HepG2 (cell line): ENCODE results near the gene PIAS1. TPM values are rescaled to one million over a fixed set of nuclear protein-coding genes. Genes with fewer than 3 reads are reported as not detected.

ENCODE experiments used
- ADNP ChIP-seq: sonication (generic); formaldehyde crosslinking; IDR thresholded peaks from 2 replicates; pipeline ENCODE4 v1.4.0; 2020; ENCODE audit warnings: missing genetic modification reagents
- AHR ChIP-seq: IDR thresholded peaks from 2 replicates; pipeline ENCODE4 v1.6.1; 2018; ENCODE audit warnings: missing genetic modification reagents, missing compliant biosample characterization
- GZF1 ChIP-seq: sonication (generic); formaldehyde crosslinking; IDR thresholded peaks from 2 replicates; pipeline ENCODE4 v1.5.1; 2020; ENCODE audit warnings: mild to moderate bottlenecking, missing genetic modification reagents
- HHEX ChIP-seq: IDR thresholded peaks from 2 replicates; pipeline ENCODE4 v1.6.1; 2016; ENCODE audit warnings: control low read depth
- HNF4A ChIP-seq: sonication (generic); formaldehyde crosslinking; IDR thresholded peaks from 2 replicates; pipeline ENCODE4 v1.4.0; 2020; ENCODE audit warnings: missing genetic modification reagents
- IRX3 ChIP-seq: sonication (generic); formaldehyde crosslinking; IDR thresholded peaks from 2 replicates; pipeline ENCODE4 v1.8.1; 2023; ENCODE audit warnings: mild to moderate bottlenecking, low read depth, missing genetic modification reagents, borderline replicate concordance
- MED13 ChIP-seq: sonication (generic); formaldehyde crosslinking; IDR thresholded peaks from 2 replicates; pipeline ENCODE4 v1.5.0; 2020; ENCODE audit warnings: missing genetic modification reagents
- NFKB2 ChIP-seq: sonication (generic); formaldehyde crosslinking; IDR thresholded peaks from 2 replicates; pipeline ENCODE4 v1.4.0; 2020; ENCODE audit warnings: missing genetic modification reagents, borderline replicate concordance
- NFYC ChIP-seq: IDR thresholded peaks from 2 replicates; pipeline ENCODE4 v1.6.1; 2016; ENCODE audit warnings: missing genetic modification reagents, missing compliant biosample characterization
- PHB2 ChIP-seq: fragments of 450-650 bp; IDR thresholded peaks from 2 replicates; pipeline ENCODE4 v1.6.1; 2018; ENCODE audit not compliant: partially characterized antibody
- SCMH1 ChIP-seq: sonication (generic); formaldehyde crosslinking; IDR thresholded peaks from 2 replicates; pipeline ENCODE4 v1.9.0; 2021; ENCODE audit warnings: missing genetic modification reagents, mild to moderate bottlenecking, borderline replicate concordance
- SRY ChIP-seq: sonication (generic); formaldehyde crosslinking; IDR thresholded peaks from 2 replicates; pipeline ENCODE4 v1.8.0; 2022; ENCODE audit warnings: mild to moderate bottlenecking, missing genetic modification reagents
- ZC3H13 ChIP-seq: sonication (generic); formaldehyde crosslinking; IDR thresholded peaks from 2 replicates; pipeline ENCODE4 v1.8.1; 2023; ENCODE audit warnings: mild to moderate bottlenecking, missing genetic modification reagents, moderate library complexity
- ZKSCAN5 ChIP-seq: sonication (generic); formaldehyde crosslinking; IDR thresholded peaks from 2 replicates; pipeline ENCODE4 v1.5.1; 2020; ENCODE audit warnings: mild to moderate bottlenecking, missing genetic modification reagents
- ZNF136 ChIP-seq: sonication (generic); formaldehyde crosslinking; IDR thresholded peaks from 2 replicates; pipeline ENCODE4 v1.8.1; 2022; ENCODE audit warnings: low read depth, mild to moderate bottlenecking, moderate library complexity, missing genetic modification reagents
- ZNF572 ChIP-seq: sonication (generic); formaldehyde crosslinking; IDR thresholded peaks from 2 replicates; pipeline ENCODE4 v1.5.1; 2020; ENCODE audit warnings: mild to moderate bottlenecking, missing genetic modification reagents
- ZNF672 ChIP-seq: sonication (generic); formaldehyde crosslinking; IDR thresholded peaks from 2 replicates; pipeline ENCODE4 v1.8.1; 2022; ENCODE audit warnings: missing genetic modification reagents
- ZNF83 ChIP-seq: sonication (generic); formaldehyde crosslinking; IDR thresholded peaks from 2 replicates; pipeline ENCODE4 v1.4.0; 2020; ENCODE audit warnings: missing genetic modification reagents, mild to moderate bottlenecking, borderline replicate concordance
- polyA plus RNA-seq, 8 experiments: library from polyadenylated mRNA; depleted of rRNA in 3 of 8; stranded (reverse) in 7 of 8; unstranded in 1 of 8; fragments of >200 nt; fragmentation: Illumina TruSeq in 4 of 8; extraction: Trizol in 4 of 8; gene quantifications; 2 replicates each; pipeline versions ENCODE4 v1.2.1 to v1.2.3, GENCODE V29; 2011 to 2016; ENCODE audit warnings: low read depth in 4 of 8, missing spikeins in 1 of 8, mixed read lengths in 1 of 8; ENCODE audit not compliant: insufficient read depth in 1 of 8
- total RNA-seq, 5 experiments: library from RNA; depleted of rRNA; stranded (reverse); fragments of >200 nt; fragmentation: Illumina TruSeq; extraction: Trizol; gene quantifications; 2 replicates each; pipeline ENCODE4 v1.2.3, GENCODE V29; 2016; ENCODE audit warnings: low read depth in 1 of 5
- TF ChIP-seq, protein P1 (sequence below): sonication (generic); formaldehyde crosslinking; conservative IDR thresholded peaks from 2 replicates; pipeline ENCODE4 v1.8.1; 2023; ENCODE audit warnings: missing genetic modification reagents
- TF ChIP-seq, protein P2 (sequence below): sonication (generic); formaldehyde crosslinking; IDR thresholded peaks from 2 replicates; pipeline ENCODE4 v1.4.0; 2020; ENCODE audit warnings: missing genetic modification reagents, borderline replicate concordance
- TF ChIP-seq, protein P3 (sequence below): sonication (generic); formaldehyde crosslinking; IDR thresholded peaks from 2 replicates; pipeline ENCODE4 v1.4.0; 2020; ENCODE audit warnings: missing genetic modification reagents
- TF ChIP-seq, protein P4 (sequence below): sonication (generic); formaldehyde crosslinking; conservative IDR thresholded peaks from 2 replicates; pipeline ENCODE4 v1.8.0; 2022; ENCODE audit warnings: mild to moderate bottlenecking, moderate library complexity, missing genetic modification reagents
- TF ChIP-seq, protein P5 (sequence below): sonication (generic); formaldehyde crosslinking; IDR thresholded peaks from 2 replicates; pipeline ENCODE4 v1.4.0; 2020; ENCODE audit warnings: missing genetic modification reagents

PIAS1 gene
- total and polyA plus RNA-seq, 2 of the 13 experiments (the other 11 are each of a cell fraction or from before 2014, with no cell fraction given): 20.7 to 33.7 TPM

DNA sequence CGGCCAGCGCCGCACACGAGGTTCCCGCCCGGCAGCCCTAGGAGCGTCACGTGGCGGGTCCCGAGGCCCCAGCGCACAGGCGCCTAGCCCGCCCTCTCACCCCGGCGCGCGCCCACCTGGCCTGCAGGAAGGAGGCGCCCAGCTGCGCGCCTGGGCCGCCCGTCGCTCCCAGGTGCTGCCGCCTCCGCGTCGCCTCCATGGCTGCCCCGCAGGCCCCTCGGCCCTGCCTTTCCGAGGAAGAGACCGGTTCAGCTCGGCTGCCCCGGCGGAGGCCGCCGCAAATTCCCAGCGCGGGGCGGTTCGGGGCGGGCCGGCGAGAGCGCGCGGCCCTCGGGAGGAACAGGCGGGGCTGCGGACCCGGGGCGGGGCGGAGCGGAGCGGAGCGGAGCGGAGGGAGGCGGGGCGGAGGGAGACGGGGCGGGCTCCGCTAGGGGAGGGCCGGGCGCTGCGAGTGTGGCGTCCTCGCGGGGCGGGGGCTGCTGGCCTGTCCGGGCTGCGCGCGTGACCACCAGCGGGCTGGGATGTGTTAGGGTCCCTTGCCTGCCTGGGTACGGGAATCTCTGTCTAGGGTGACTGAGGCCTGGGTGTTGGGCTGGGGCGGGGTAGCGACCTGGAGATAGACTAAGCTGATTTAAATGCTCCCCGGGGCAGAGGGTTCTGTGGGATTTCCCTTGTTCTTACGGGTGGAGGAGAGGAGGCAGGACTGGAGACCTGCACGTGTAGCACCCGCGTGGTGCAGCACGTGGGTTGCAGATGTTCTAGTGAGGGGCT is 175.5 kb downstream of the PIAS1 start, which contains the start of gene CLN6 (continued):
- TF ChIP-seq, protein P1, sequence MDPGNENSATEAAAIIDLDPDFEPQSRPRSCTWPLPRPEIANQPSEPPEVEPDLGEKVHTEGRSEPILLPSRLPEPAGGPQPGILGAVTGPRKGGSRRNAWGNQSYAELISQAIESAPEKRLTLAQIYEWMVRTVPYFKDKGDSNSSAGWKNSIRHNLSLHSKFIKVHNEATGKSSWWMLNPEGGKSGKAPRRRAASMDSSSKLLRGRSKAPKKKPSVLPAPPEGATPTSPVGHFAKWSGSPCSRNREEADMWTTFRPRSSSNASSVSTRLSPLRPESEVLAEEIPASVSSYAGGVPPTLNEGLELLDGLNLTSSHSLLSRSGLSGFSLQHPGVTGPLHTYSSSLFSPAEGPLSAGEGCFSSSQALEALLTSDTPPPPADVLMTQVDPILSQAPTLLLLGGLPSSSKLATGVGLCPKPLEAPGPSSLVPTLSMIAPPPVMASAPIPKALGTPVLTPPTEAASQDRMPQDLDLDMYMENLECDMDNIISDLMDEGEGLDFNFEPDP: no peak
- TF ChIP-seq ZNF136 (CRISPR knock-in tag) (no peak), ZNF83 (CRISPR knock-in tag) (peak; percentile 8), NFYC (CRISPR knock-in tag) (0 out of 2 replicates have a peak, but pooled peaks have one; percentile 29), HHEX (CRISPR knock-in tag) (no peak), ZNF672 (no peak), ZKSCAN5 (no peak), IRX3 (CRISPR knock-in tag) (peak; percentile 78; the same call in 1 of the 2 replicates), SRY (no peak; the same call in 1 of the 2 replicates), SCMH1 (CRISPR knock-in tag) (no peak), ZC3H13 (CRISPR knock-in tag) (no peak), HNF4A (no peak), ADNP (no peak), PHB2 (no peak), ZNF572 (no peak), AHR (CRISPR knock-in tag) (peak; percentile 76; the same call in 1 of the 2 replicates), GZF1 (CRISPR knock-in tag) (no peak), MED13 (CRISPR knock-in tag) (no peak; the same call in 1 of the 2 replicates), NFKB2 (CRISPR knock-in tag) (peak; percentile 63; the same call in 1 of the 2 replicates)
- TF ChIP-seq, protein P2, sequence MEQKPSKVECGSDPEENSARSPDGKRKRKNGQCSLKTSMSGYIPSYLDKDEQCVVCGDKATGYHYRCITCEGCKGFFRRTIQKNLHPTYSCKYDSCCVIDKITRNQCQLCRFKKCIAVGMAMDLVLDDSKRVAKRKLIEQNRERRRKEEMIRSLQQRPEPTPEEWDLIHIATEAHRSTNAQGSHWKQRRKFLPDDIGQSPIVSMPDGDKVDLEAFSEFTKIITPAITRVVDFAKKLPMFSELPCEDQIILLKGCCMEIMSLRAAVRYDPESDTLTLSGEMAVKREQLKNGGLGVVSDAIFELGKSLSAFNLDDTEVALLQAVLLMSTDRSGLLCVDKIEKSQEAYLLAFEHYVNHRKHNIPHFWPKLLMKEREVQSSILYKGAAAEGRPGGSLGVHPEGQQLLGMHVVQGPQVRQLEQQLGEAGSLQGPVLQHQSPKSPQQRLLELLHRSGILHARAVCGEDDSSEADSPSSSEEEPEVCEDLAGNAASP (CRISPR knock-in tag): no peak; the same call in 1 of the 2 replicates
- TF ChIP-seq, protein P3, sequence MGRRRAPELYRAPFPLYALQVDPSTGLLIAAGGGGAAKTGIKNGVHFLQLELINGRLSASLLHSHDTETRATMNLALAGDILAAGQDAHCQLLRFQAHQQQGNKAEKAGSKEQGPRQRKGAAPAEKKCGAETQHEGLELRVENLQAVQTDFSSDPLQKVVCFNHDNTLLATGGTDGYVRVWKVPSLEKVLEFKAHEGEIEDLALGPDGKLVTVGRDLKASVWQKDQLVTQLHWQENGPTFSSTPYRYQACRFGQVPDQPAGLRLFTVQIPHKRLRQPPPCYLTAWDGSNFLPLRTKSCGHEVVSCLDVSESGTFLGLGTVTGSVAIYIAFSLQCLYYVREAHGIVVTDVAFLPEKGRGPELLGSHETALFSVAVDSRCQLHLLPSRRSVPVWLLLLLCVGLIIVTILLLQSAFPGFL (CRISPR knock-in tag): no peak
- TF ChIP-seq, protein P4, sequence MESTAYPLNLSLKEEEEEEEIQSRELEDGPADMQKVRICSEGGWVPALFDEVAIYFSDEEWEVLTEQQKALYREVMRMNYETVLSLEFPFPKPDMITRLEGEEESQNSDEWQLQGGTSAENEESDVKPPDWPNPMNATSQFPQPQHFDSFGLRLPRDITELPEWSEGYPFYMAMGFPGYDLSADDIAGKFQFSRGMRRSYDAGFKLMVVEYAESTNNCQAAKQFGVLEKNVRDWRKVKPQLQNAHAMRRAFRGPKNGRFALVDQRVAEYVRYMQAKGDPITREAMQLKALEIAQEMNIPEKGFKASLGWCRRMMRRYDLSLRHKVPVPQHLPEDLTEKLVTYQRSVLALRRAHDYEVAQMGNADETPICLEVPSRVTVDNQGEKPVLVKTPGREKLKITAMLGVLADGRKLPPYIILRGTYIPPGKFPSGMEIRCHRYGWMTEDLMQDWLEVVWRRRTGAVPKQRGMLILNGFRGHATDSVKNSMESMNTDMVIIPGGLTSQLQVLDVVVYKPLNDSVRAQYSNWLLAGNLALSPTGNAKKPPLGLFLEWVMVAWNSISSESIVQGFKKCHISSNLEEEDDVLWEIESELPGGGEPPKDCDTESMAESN (CRISPR knock-in tag): no peak
- TF ChIP-seq, protein P5, sequence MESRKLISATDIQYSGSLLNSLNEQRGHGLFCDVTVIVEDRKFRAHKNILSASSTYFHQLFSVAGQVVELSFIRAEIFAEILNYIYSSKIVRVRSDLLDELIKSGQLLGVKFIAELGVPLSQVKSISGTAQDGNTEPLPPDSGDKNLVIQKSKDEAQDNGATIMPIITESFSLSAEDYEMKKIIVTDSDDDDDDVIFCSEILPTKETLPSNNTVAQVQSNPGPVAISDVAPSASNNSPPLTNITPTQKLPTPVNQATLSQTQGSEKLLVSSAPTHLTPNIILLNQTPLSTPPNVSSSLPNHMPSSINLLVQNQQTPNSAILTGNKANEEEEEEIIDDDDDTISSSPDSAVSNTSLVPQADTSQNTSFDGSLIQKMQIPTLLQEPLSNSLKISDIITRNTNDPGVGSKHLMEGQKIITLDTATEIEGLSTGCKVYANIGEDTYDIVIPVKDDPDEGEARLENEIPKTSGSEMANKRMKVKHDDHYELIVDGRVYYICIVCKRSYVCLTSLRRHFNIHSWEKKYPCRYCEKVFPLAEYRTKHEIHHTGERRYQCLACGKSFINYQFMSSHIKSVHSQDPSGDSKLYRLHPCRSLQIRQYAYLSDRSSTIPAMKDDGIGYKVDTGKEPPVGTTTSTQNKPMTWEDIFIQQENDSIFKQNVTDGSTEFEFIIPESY (CRISPR knock-in tag): no peak; the same call in 1 of the 2 replicates
